NCI-H146 (cell line): ENCODE results near the gene CFLAR.
A peak's percentile ranks its signal among the peaks of the same experiment; 100 is the strongest.
"Not testable (repeated sequence)": the region's sequence is repeated elsewhere in the genome, so short reads cannot be mapped to it uniquely, and the experiment has no call there.

Experiments
- DNase-seq: peaks from one replicate; lab custom pipeline; 2025; lab: John Stamatoyannopoulos, UW

The CFLAR gene

GRCh38 chr2:201116115-201116958 lies at the start of gene CFLAR:
TSS of gene CFLAR (plus strand) at chr2:201116164. CDS start at chr2:201129866, 13,702 bp downstream.
- DNase-seq = peak; percentile 87

GRCh38 chr2:201070948-201071478 lies 45.0 kb upstream of the CFLAR start:
- DNase-seq = peak; percentile 32

GRCh38 chr2:201071479-201072200 lies 44.3 kb upstream of the CFLAR start, which contains the start of the genes HYCC2 and NDUFB3:
TSS of gene HYCC2 (minus strand) at chr2:201071671. CDS start at chr2:201024009, 47,662 bp downstream.
TSS of gene NDUFB3 (plus strand) at chr2:201072001. CDS start at chr2:201078883, 6,882 bp downstream.
- peak; percentile 87 for DNase-seq

- peak; percentile 17 for DNase-seq
Observed at GRCh38 chr2:201072201-201072530, 43.8 kb upstream of the CFLAR start.

GRCh38 chr2:201073071-201073470 lies 42.9 kb upstream of the CFLAR start:
- no peak for DNase-seq

- no peak for DNase-seq
Observed at GRCh38 chr2:201074996-201075395, 41.0 kb upstream of the CFLAR start.

- DNase-seq = no peak
Observed at GRCh38 chr2:201084863-201085262, 31.1 kb upstream of the CFLAR start.

GRCh38 chr2:201090574-201090973 lies 25.4 kb upstream of the CFLAR start:
- no peak for DNase-seq

- no peak for DNase-seq
Observed at GRCh38 chr2:201093573-201093972, 22.4 kb upstream of the CFLAR start.

GRCh38 chr2:201100497-201100896 lies 15.5 kb upstream of the CFLAR start:
- no peak for DNase-seq

- no peak for DNase-seq
Observed at GRCh38 chr2:201105759-201106158, 10.2 kb upstream of the CFLAR start.

GRCh38 chr2:201107624-201108023 lies 8.3 kb upstream of the CFLAR start:
- no peak for DNase-seq

GRCh38 chr2:201108341-201108740 lies 7.6 kb upstream of the CFLAR start:
- DNase-seq = no peak

- no peak for DNase-seq
Observed at GRCh38 chr2:201109186-201109585, 6.8 kb upstream of the CFLAR start.

GRCh38 chr2:201110615-201111014 lies 5.3 kb upstream of the CFLAR start:
- DNase-seq = no peak

GRCh38 chr2:201111096-201111495 lies 4.9 kb upstream of the CFLAR start:
- DNase-seq = no peak

GRCh38 chr2:201114350-201114749 lies 1.6 kb upstream of the CFLAR start:
- no peak for DNase-seq

GRCh38 chr2:201114846-201115245 lies 1.1 kb upstream of the CFLAR start:
- no peak for DNase-seq

- DNase-seq = peak; percentile 37
Observed at GRCh38 chr2:201116959-201117734, 1.2 kb downstream of the CFLAR start.

- not testable (repeated sequence) for DNase-seq
Observed at GRCh38 chr2:201117735-201118094, 1.8 kb downstream of the CFLAR start.

GRCh38 chr2:201118121-201118960 lies 2.4 kb downstream of the CFLAR start:
- DNase-seq = peak; percentile 28
